ENCODE results near the gene LTBP3.

Gene LTBP3

DNA sequence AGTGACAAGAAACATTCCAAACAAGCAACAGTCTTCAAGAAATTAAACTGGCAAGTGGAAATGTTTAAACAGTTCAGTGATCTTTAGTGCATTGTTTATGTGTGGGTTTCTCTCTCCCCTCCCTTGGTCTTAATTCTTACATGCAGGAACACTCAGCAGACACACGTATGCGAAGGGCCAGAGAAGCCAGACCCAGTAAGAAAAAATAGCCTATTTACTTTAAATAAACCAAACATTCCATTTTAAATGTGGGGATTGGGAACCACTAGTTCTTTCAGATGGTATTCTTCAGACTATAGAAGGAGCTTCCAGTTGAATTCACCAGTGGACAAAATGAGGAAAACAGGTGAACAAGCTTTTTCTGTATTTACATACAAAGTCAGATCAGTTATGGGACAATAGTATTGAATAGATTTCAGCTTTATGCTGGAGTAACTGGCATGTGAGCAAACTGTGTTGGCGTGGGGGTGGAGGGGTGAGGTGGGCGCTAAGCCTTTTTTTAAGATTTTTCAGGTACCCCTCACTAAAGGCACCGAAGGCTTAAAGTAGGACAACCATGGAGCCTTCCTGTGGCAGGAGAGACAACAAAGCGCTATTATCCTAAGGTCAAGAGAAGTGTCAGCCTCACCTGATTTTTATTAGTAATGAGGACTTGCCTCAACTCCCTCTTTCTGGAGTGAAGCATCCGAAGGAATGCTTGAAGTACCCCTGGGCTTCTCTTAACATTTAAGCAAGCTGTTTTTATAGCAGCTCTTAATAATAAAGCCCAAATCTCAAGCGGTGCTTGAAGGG lies 53.3 kb downstream of the LTBP3 start:
- no peak for DNase-seq (ENCODE audit: low spot score)
- CTCF ChIA-PET: interaction anchor here (0.6 to 0.9 kb wide), 2 partner anchors 17 to 31 kb away, joined by 3 to 4 read pairs; no protein-coding TSS in a partner anchor
- TF ChIP-seq, protein P1, sequence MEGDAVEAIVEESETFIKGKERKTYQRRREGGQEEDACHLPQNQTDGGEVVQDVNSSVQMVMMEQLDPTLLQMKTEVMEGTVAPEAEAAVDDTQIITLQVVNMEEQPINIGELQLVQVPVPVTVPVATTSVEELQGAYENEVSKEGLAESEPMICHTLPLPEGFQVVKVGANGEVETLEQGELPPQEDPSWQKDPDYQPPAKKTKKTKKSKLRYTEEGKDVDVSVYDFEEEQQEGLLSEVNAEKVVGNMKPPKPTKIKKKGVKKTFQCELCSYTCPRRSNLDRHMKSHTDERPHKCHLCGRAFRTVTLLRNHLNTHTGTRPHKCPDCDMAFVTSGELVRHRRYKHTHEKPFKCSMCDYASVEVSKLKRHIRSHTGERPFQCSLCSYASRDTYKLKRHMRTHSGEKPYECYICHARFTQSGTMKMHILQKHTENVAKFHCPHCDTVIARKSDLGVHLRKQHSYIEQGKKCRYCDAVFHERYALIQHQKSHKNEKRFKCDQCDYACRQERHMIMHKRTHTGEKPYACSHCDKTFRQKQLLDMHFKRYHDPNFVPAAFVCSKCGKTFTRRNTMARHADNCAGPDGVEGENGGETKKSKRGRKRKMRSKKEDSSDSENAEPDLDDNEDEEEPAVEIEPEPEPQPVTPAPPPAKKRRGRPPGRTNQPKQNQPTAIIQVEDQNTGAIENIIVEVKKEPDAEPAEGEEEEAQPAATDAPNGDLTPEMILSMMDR (conservative IDR thresholded peaks at IDR 0.05; ENCODE audit: low read depth): no peak
- H3K27ac ChIP-seq: peak overlapping the region; percentile 83
- POLR2A ChIA-PET (ENCODE audit: low non-redundant PET): interaction anchor here (0.6 to 1.5 kb wide), 3 partner anchors 27 to 85 kb away, joined by 3 to 8 read pairs (median 4); no protein-coding TSS in a partner anchor

DNA sequence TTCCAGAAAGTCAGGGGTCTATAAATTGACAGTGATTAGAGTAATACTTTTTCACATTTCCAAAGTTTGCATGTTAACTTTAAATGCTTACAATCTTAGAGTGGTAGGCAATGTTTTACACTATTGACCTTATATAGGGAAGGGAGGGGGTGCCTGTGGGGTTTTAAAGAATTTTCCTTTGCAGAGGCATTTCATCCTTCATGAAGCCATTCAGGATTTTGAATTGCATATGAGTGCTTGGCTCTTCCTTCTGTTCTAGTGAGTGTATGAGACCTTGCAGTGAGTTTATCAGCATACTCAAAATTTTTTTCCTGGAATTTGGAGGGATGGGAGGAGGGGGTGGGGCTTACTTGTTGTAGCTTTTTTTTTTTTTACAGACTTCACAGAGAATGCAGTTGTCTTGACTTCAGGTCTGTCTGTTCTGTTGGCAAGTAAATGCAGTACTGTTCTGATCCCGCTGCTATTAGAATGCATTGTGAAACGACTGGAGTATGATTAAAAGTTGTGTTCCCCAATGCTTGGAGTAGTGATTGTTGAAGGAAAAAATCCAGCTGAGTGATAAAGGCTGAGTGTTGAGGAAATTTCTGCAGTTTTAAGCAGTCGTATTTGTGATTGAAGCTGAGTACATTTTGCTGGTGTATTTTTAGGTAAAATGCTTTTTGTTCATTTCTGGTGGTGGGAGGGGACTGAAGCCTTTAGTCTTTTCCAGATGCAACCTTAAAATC lies 54.0 kb downstream of the LTBP3 start:
- H3K27ac ChIP-seq: no peak overlapping the region
- TF ChIP-seq, protein P1 (conservative IDR thresholded peaks at IDR 0.05; ENCODE audit: low read depth): no peak
- CTCF ChIA-PET: interaction anchor here (0.9 kb wide), 1 partner anchor 16 kb away, joined by 3 read pairs; no protein-coding TSS in a partner anchor
- no peak for DNase-seq (ENCODE audit: low spot score)
- POLR2A ChIA-PET (ENCODE audit: low non-redundant PET): interaction anchor here (0.5 to 1.5 kb wide), 3 partner anchors 27 to 84 kb away, joined by 3 to 8 read pairs (median 4); no protein-coding TSS in a partner anchor

DNA sequence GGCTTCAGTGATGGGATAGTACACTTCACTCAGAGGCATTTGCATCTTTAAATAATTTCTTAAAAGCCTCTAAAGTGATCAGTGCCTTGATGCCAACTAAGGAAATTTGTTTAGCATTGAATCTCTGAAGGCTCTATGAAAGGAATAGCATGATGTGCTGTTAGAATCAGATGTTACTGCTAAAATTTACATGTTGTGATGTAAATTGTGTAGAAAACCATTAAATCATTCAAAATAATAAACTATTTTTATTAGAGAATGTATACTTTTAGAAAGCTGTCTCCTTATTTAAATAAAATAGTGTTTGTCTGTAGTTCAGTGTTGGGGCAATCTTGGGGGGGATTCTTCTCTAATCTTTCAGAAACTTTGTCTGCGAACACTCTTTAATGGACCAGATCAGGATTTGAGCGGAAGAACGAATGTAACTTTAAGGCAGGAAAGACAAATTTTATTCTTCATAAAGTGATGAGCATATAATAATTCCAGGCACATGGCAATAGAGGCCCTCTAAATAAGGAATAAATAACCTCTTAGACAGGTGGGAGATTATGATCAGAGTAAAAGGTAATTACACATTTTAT lies 54.7 kb downstream of the LTBP3 start:
- no peak overlapping the region for H3K27ac ChIP-seq
- ChIA-PET CTCF (no interaction called here), POLR2A (ENCODE audit: low non-redundant PET) (interaction anchor here (0.5 to 0.6 kb wide), 2 partner anchors 34 to 61 kb away, joined by 3 read pairs; no protein-coding TSS in a partner anchor)
- TF ChIP-seq, protein P1 (conservative IDR thresholded peaks at IDR 0.05; ENCODE audit: low read depth): no peak
- no peak for DNase-seq (ENCODE audit: low spot score)

DNA sequence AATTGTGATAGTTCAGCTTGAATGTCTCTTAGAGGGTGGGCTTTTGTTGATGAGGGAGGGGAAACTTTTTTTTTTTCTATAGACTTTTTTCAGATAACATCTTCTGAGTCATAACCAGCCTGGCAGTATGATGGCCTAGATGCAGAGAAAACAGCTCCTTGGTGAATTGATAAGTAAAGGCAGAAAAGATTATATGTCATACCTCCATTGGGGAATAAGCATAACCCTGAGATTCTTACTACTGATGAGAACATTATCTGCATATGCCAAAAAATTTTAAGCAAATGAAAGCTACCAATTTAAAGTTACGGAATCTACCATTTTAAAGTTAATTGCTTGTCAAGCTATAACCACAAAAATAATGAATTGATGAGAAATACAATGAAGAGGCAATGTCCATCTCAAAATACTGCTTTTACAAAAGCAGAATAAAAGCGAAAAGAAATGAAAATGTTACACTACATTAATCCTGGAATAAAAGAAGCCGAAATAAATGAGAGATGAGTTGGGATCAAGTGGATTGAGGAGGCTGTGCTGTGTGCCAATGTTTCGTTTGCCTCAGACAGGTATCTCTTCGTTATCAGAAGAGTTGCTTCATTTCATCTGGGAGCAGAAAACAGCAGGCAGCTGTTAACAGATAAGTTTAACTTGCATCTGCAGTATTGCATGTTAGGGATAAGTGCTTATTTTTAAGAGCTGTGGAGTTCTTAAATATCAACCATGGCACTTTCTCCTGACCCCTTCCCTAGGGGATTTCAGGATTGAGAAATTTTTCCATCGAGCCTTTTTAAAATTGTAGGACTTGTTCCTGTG lies 55.4 kb downstream of the LTBP3 start:
- no peak for DNase-seq (ENCODE audit: low spot score)

DNA sequence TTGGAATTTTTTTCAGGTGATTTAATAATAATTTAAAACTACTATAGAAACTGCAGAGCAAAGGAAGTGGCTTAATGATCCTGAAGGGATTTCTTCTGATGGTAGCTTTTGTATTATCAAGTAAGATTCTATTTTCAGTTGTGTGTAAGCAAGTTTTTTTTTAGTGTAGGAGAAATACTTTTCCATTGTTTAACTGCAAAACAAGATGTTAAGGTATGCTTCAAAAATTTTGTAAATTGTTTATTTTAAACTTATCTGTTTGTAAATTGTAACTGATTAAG lies 55.9 kb downstream of the LTBP3 start:
- no peak for DNase-seq (ENCODE audit: low spot score)
- ChIA-PET CTCF (interaction anchor here (0.7 kb wide), 1 partner anchor 10 kb away, joined by 3 read pairs; no protein-coding TSS in a partner anchor), POLR2A (ENCODE audit: low non-redundant PET) (interaction anchor here (0.6 to 1.1 kb wide), 3 partner anchors 10 to 161 kb away, joined by 3 to 4 read pairs (median 3); no protein-coding TSS in a partner anchor)
- TF ChIP-seq, protein P1 (conservative IDR thresholded peaks at IDR 0.05; ENCODE audit: low read depth): no peak
- H3K27ac ChIP-seq: no peak overlapping the region

More for the DNA sequence above, 55.4 kb downstream of the LTBP3 start:
- ChIA-PET POLR2A (ENCODE audit: low non-redundant PET) (interaction anchor here (0.6 to 1.1 kb wide), 3 partner anchors 11 to 162 kb away, joined by 3 to 4 read pairs (median 3); no protein-coding TSS in a partner anchor), CTCF (no interaction called here)
- H3K27ac ChIP-seq: no peak overlapping the region
- TF ChIP-seq, protein P1 (conservative IDR thresholded peaks at IDR 0.05; ENCODE audit: low read depth): no peak

All from RWPE1 (cell line).